Kidney epithelial cell (primary cell): ENCODE results near the gene SIM2. TPM values are rescaled to one million over a fixed set of nuclear protein-coding genes. Genes with fewer than 3 reads are reported as not detected.

ENCODE experiments used
- DNase-seq: peaks from one replicate; pipeline ENCODE4 v3.0.0-alpha.2; 2010; ENCODE audit warnings: low read depth
- H3K27me3 ChIP-seq: 2 replicates; pipeline ENCODE4 v1.6.0; 2011; ENCODE audit warnings: low read length; ENCODE audit not compliant: control insufficient read depth, insufficient read depth
- H3K36me3 ChIP-seq: 2 replicates; pipeline ENCODE4 v1.5.1; 2011; ENCODE audit warnings: low read length; ENCODE audit not compliant: control insufficient read depth, insufficient read depth
- H3K4me3 ChIP-seq: 2 replicates; pipeline ENCODE4 v1.5.1; 2011; ENCODE audit warnings: low read depth, mild to moderate bottlenecking, control low read depth, low read length
- total RNA-seq: library from RNA; depleted of rRNA; stranded (reverse); fragments of >200 nt; gene quantifications from 2 replicates; pipeline ENCODE4 v1.2.3, GENCODE V29; 2015
- TF ChIP-seq, protein P1 (sequence below): IDR thresholded peaks from 2 replicates; pipeline ENCODE4 v1.5.1; 2011; ENCODE audit warnings: mild to moderate bottlenecking, moderate library complexity, low read length, control low read depth, inconsistent platforms; ENCODE audit not compliant: insufficient read depth, poor library complexity, severe bottlenecking

SIM2 gene
- total RNA-seq, 1 donor from 2014 or later, result 9.5 TPM

DNA sequence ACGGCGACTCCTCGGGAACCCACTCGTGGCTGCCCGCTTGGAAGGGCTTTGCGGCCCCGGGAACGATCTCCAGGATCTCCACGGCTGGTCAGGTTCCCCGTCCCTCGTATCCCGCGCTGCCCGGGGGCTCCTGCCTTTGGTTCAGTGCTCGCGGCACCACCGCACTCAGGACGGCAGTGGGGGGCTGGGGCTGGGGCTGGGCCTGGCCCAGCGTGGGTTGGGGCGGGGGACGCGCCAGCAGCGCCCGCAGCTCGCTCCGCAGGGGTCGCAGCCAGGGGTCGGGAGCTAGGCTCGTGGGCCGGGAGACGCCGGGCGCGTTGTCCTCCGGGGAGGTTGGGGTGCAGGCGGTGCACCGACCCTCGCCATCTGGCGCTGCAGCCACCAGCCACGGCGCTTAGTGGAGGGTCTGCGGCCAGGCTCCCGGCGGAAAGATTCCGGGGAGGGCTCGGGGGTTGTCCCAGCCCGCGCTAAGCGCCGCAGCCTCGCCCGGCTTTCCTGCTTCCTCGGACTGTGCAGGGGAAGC, 8.9 kb downstream of the SIM2 start:
- DNase-seq, result no peak
- H3K36me3 ChIP-seq, result no peaks in the 10 kb centered on the region
- peaks cover 80% of the 10 kb centered on the region for H3K27me3 ChIP-seq
- H3K4me3 ChIP-seq, result no peak overlapping the region
- TF ChIP-seq, protein P1, sequence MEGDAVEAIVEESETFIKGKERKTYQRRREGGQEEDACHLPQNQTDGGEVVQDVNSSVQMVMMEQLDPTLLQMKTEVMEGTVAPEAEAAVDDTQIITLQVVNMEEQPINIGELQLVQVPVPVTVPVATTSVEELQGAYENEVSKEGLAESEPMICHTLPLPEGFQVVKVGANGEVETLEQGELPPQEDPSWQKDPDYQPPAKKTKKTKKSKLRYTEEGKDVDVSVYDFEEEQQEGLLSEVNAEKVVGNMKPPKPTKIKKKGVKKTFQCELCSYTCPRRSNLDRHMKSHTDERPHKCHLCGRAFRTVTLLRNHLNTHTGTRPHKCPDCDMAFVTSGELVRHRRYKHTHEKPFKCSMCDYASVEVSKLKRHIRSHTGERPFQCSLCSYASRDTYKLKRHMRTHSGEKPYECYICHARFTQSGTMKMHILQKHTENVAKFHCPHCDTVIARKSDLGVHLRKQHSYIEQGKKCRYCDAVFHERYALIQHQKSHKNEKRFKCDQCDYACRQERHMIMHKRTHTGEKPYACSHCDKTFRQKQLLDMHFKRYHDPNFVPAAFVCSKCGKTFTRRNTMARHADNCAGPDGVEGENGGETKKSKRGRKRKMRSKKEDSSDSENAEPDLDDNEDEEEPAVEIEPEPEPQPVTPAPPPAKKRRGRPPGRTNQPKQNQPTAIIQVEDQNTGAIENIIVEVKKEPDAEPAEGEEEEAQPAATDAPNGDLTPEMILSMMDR, result no peak

DNA sequence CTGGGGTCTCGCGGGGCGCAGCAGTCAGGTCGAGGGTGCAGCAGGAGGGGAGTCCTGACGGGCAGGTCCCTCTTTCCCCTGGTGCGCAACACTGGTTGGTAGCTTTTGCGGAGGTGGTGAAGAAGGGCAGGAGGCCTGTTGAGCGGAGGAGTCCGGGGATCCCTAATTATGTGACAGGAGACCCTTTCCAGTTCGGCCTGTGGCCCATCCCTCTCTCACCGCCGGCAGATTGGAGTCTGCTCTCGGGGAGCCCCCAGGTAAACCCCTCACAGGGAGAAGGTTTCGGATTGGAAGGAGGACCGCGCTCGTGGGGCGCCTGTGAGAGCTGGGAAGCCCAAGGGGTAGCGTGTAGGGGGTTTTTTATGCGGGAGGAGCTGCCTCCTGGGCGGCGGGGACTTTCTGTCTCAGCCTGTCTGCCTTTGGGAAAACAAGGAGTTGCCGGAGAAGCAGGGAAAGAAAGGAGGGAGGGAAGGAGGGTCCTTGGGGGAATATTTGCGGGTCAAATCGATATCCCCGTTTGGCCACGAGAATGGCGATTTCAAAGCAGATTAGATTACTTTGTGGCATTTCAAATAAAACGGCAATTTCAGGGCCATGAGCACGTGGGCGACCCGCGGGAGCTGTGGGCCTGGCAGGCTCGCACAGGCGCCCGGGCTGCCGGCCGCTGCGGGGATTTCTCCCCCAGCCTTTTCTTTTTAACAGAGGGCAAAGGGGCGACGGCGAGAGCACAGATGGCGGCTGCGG, 9.5 kb downstream of the SIM2 start:
- Histone ChIP-seq H3K36me3 (no peaks in the 10 kb centered on the region), H3K4me3 (peak overlapping the region; percentile 9), H3K27me3 (peaks cover 73% of the 10 kb centered on the region)
- TF ChIP-seq, protein P1, result no peak
- DNase-seq, result no peak

DNA sequence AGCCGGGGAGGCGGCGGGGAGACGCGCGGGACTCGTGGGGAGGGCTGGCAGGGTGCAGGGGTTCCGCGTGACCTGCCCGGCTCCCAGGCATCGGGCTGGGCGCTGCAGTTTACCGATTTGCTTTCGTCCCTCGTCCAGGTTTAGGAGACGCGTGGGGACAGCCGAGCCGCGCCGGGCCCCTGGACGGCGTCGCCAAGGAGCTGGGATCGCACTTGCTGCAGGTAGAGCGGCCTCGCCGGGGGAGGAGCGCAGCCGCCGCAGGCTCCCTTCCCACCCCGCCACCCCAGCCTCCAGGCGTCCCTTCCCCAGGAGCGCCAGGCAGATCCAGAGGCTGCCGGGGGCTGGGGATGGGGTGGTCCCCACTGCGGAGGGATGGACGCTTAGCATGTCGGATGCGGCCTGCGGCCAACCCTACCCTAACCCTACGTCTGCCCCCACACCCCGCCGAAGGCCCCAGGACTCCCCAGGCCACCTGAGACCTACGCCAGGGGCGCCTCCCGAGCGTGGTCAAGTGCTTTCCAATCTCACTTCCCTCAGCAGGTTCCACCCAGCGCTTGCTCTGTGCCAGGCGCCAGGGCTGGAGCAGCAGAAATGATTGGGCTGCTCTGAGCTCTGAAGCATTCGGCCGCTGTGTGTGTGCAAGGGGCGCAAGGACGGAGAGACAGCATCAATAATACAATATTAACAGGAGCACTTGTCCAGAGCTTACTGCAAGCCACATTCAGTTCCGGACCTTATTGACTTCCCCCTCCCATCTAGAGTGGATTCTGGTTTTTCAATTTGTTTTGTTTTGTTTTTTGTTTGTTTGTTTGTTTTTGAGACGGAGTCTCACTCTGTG, 10.3 kb downstream of the SIM2 start:
- TF ChIP-seq, protein P1, result no peak
- Histone ChIP-seq H3K4me3 (no peak overlapping the region), H3K27me3 (peaks cover 66% of the 10 kb centered on the region), H3K36me3 (no peaks in the 10 kb centered on the region)
- no peak for DNase-seq

DNA sequence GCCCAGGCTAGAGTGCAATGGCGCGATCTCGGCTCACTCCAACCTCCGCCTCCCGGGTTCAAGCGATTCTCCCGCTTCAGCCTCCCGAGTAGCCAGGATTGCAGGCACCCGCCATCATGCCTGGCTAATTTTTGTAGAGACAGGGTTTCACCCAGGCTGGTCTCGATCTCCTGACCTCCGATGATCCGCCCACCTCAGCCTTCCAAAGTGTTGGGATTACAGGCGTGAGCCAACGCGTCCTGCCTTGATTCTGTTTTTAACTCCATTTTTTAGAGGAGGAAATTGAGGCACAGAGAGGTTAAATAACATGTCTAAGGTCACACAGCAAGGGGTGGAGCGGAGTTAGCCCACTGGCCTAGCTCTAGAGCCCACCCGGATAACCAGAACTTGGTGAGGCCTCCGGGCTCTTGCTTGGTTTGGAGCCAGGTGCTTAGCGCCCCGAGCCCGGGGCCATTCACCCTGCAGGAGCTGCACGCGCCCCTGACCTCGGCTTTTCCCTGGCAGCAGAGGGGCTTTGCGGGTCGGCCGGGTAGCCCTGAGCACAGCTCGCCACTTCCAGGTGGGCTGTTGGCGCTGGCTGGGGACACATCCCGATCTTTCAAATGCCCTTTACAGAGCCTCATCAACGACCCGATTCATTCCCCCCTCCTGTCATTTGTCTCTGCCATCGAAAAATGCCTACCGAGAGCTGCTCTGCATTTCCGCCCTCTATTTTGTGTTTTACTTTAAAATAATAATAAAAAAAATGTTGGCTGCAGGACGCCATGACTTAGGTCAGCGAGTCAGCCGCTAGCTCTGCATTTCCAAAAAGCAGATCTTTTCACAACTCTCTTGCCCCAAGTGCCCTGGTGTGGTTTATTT, 11.2 kb downstream of the SIM2 start:
- no peaks in the 10 kb centered on the region for H3K36me3 ChIP-seq
- H3K27me3 ChIP-seq, result peaks cover 60% of the 10 kb centered on the region
- H3K4me3 ChIP-seq, result no peak overlapping the region
- TF ChIP-seq, protein P1, result no peak
- no peak for DNase-seq

DNA sequence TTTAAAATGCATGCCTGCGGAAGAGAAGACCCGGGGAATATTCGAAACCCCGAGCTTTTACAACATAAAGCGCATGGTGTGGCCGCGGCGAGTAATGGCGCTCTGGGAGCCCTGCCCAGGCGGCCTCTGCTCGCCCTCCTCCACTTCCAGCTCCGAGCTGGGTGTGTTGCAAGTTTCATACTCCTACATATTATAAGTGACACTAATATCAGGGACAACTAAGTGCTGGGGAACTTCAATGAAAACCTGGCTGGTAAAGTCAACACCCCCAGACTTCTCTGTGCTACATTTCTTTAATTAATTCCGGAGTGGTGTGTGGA, 11.8 kb downstream of the SIM2 start:
- H3K4me3 ChIP-seq, result no peak overlapping the region

More for the DNA sequence above, 11.8 kb downstream of the SIM2 start:
- TF ChIP-seq, protein P1, result no peak
- H3K36me3 ChIP-seq, result no peaks in the 10 kb centered on the region
- H3K27me3 ChIP-seq, result peaks cover 54% of the 10 kb centered on the region
- no peak for DNase-seq
